Skin of body (tissue), 2 donors: ENCODE data around the gene NKX6-1. TPM values are rescaled to one million over a fixed set of nuclear protein-coding genes. Genes with fewer than 3 reads are reported as not detected.

Source experiments
- DNase-seq: peaks from one replicate; lab custom pipeline; 2025; lab: John Stamatoyannopoulos, UW
- total RNA-seq: library from RNA; depleted of rRNA; stranded (reverse); fragments of >200 nt; gene quantifications from one replicate; pipeline ENCODE4 v1.2.3, GENCODE V29; 2014

NKX6-1 gene
- total RNA-seq, 1 donor from 2014 or later: not detected

GRCh38 chr4:84498203-84498934 is 723 bp downstream of the NKX6-1 start:
- DNase-seq: no peak

DNA sequence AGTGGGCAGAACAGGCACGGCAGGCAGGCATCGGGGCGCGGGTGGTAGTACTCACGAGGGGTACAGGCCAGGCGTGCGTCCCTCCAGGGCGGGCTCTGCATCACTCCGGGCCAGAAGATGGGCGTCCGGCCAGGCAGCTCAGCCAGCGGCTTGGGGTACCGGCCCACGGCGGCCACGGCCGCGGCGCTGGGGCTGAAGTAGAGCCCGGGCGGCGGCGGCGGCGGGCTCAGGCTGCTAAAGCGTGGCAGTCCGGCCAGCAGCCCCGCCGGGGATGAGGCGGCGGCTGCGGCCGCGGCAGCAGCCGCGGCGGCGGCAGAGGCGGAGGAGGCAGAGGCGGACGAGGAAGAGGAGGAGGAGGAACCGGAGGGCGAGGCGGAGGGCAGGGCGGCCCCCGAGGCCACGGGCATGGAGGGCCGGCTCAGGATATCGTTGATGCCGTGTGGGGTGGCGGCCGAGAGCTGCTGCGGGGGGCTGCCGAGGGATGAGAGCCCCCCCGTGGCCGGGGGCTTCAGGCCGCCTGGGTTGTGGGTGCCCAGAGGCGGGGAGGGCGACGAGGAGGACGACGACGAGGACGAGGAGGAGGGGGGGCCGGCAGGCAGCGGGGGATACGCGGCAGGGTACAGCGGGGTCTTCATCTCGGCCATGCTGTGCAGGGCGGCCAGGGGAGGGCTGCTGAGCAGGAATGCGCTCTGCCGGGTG is 1.4 kb downstream of the NKX6-1 start:
- no peak for DNase-seq

GRCh38 chr4:84496706-84497503 is 2.2 kb downstream of the NKX6-1 start:
- no peak for DNase-seq

DNA sequence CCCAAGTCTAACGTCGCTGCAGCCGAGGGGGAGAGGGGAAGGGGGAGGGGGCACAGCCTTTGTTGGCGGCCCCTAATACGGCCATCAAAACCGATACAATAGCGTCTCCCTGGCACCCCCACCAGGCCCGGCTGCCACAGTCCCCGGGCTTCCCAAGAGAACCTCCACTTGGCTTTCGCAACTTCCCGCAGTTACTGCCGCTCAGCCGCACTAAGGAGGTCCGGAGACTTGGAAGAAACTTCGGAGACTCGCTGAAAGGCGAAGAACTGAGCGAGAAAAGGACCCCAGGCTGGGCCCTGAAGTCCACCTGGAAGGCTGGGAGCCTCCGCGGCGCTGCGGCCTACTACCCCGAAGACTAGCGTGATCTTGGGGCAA is 2.8 kb downstream of the NKX6-1 start:
- no peak for DNase-seq

DNA sequence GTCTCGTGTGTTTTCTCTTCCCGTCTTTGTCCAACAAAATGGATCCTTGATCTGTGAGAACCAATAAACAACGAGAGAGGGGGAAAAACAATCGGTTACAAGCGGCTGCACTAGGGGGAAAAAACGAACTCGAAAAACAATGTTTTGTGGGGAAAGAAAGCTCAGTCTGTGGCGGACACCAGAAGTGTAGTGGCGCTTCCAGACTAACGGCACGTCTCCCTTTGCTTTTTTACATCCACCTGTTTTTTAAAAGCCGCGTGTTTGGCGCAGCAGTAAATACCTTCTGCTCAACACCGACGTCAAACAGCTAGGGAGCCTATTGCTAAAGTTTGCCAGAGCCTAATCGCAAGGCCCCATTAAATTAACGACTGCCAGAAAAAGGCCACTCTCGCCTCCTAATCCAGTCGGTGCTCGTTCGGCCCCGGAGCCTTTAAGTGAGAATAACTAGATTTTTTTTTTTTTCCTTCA is 3.3 kb downstream of the NKX6-1 start:
- DNase-seq: no peak

DNA sequence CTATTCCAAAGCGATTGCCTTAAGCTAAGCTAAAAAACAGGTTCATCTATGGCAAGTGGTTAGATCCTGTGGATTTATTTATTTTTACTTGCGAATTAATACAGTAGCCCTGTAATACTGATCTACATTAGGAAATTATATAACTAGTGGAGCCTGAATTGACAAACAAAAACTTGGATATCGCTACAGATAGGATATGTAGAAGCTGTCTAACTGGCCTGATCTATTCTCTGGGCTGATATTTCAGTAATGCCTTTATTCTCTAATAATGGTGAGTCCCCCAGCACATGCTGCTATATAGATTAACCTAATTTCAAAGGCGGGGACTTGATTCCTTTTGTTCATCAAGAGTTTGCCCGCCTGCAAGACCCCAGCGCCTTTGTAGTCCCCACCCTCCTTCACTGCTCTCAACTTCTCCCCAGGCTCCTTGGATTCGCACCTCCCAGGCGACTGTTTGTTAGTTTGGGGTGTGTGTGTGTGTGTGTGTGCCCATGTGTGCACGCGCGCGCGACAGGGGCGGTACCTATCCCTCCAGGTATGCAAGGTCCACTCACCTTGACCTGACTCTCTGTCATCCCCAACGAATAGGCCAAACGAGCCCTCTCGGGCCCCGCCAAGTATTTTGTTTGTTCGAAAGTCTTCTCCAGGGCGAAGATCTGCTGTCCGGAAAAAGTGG is 3.8 kb downstream of the NKX6-1 start:
- DNase-seq: no peak

DNA sequence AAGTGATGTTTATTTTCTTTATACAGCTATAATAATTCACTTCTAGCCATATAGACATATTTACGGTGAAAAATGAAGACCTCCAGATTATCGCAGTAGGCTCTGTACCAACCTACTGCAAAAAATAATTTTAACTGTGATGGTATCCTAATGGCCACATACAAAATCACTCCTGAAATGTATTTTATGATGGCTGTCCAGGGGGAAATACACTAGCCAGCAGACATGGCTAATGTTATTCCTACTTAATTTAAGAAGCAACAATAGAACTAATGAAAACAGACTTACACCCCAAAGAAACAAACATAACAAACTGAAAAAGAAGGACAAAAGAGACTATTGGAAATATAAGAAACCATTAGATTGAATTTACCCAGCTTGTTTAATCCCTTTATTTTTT is 4.6 kb downstream of the NKX6-1 start:
- no peak for DNase-seq

- no peak for DNase-seq
Measured at GRCh38 chr4:84494076-84494475, 5.0 kb downstream of the NKX6-1 start.

DNA sequence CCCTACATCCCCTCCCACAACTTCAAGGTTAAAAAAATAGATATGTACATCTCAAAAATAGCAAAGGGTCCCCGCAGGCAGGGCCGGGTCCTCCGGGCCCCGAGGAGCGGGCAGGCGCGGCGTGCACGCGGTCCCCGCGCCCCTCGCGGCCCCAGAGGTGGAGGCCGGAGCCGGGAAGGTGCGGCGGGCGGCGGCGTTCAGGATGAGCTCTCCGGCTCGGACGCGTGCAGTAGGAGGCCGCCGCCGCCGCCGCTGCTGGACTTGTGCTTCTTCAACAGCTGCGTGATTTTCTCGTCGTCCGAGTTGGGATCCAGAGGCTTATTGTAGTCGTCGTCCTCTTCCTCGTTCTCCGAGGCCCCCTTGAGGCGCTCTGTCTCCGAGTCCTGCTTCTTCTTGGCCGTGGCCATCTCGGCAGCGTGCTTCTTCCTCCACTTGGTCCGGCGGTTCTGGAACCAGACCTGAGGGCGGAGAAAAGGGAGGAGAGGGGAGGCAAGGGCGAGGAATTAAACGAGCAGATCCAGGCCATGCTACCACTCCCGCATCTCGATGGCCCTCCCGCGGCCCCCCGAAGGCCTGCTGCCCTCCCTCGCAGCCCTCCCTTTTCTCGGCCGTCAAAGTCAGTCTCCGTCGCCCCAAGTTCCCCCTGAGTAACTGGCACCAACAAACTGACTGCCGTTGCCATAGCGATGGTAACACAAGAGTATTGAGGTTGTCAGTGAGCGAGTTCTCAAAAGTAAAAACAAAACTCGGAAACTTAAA is 5.8 kb downstream of the NKX6-1 start:
- no peak for DNase-seq

DNA sequence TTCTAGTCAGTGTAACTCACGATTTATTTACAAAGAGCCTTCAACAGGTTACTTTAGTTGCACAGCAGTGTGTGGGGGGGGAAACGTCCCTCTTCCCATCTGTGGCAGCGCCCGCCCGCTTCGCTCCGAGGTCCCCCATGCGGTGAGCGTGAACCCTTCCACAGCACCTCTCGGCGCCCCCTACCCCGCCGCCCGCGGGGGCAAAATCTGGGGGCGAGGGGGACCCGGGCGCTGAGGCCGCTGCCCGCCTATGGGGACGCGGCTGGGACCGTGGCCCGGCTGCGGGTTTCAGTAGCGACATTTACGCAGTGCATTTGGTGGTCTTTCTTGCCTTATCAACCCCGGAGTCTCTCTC is 6.4 kb downstream of the NKX6-1 start:
- no peak for DNase-seq

DNA sequence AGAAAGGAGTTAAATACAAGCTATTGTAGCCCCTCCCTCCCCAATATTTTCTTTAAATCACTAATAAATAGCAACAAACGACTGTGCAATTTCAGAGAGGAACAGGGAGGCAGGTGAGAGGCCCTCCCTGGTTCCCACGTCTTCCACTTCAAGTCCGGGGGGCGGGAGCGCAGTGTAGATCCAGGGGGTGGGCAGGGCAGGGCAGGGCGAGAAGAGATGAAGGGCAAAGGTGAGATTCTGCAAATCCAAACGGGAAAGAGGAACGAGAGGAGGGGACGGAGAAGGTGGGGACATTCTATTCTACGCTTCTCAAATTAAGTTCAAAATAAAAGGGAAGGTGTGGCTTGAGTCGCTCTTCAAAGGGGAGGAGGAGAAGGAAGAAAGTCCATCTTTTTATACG is 6.8 kb downstream of the NKX6-1 start:
- DNase-seq: no peak

DNA sequence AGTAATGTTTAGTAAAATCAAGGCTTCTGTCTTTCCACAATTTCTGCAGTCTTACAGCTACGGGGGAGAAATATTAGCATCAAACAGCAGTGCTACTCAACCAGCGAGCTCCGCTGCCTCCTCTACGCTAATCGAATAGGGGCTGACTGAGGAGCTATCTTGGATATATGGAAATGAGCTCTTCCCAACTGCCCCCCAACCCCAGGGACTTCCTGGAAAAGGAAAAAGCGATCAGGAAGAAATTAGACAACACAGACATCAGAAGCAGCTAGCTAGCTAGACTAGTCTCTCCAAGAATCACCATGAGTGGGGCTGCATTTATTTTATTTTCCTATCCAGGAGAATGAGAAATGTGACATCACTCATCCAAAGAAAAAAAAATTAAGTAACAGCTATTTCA is 7.6 kb downstream of the NKX6-1 start:
- DNase-seq: no peak

DNA sequence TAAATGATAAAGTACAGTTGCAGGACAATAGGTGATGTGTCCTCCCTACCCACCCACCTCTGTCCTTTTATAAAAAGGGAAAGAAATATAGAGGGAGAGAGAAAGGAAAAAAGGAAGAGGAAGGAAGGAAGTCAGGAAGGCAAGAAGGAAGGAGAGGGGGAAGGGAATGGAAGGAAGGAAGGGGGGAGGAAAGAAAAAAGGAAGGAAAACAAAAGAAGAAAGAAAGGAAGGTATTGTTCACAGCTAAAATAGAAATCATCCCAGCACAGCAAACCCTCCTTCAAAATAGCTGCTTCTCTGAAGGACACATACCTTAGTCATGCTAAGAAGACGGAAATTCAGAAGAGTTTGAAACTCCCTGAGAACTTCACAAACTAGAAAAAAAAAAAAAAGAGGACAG is 8.4 kb downstream of the NKX6-1 start:
- DNase-seq: no peak

- no peak for DNase-seq
Measured at GRCh38 chr4:84484236-84484635, 14.9 kb downstream of the NKX6-1 start.

GRCh38 chr4:84483688-84484087 is 15.4 kb downstream of the NKX6-1 start:
- no peak for DNase-seq

DNA sequence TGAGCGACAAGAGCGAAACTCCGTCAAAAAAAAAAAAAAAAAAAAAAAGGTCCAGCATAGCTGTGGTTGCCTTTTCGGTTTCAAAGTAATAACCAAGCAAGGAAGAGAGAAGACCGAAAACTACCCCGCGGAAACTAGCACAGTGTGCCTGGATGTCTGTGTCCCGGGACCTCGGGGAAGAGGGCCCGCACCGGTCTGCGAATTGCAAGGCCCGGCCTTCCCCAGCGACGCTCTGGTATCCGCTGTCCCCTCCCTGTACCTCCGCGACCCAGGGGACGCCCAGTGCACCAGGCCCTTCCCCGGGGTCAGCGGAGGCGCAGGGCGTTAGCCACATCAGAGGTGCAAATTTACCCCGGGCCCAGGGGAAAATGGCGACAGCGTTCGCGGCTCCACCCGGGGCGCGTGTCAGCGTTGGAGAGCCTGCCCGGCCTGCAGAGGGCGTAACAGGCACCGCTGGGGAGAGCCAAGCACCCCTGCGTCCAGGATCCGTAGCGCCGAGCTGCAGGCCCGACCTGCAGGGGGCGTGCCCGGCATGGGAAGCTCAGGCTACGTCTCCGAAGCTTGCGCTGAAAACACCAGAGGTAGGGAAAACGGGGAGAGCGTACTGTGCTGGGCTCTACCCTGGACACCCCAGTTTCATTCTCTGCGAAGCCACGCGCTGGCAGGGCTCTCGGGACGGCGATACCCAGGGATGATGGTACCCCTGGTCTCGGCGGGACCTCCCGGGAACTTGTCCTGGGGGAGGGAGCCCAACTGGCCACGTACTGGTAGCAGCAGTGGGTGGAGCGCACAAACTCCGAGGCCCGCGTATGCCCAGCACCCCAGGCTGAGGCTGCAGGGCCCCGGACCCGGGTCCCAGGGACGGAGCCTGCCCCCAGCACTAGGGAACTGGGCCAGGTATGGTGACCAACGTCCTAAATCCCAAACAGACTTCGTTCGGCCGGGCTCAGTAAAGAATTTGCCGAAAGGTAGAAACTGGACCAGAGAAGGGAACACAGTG is 16.2 kb downstream of the NKX6-1 start:
- no peak for DNase-seq

- no peak for DNase-seq
Measured at GRCh38 chr4:84481860-84482245, 17.2 kb downstream of the NKX6-1 start.

DNA sequence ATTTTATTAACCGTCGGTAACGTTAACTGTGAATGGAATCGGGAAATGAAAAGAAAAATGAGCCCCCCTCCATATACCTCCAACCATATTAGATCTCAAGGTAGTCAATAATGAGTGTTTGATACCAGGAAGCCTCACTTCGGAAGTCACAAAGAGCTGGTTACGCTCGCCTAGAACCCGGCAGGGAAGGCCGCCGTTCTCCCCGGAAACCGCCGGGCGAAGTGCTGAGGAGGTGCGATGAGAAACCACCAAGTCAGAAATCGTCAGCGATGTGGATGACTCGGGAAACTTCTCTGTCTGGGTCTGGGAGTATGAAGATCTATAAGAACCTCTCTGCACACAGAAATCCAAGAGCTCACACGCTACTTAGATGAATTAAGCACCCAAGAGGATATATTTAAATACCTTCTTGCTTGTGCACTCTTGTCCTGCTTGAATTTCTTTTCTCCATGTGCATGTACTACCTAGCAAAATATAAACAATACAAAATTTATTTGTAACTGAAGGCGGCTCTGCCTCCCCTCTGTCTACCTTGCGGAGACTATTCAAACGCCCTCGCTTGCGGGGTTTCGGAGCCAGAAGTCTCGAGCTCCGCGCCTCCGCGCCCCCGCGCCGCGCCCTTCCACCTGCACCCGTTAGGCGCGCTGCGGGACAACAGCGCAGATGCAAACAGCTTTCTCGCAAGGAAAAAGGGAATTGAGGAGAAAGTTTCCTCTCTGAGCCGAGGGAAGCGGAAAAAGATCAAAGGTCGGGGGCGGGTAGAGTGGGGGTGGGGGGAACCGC is 17.8 kb downstream of the NKX6-1 start:
- DNase-seq: no peak

DNA sequence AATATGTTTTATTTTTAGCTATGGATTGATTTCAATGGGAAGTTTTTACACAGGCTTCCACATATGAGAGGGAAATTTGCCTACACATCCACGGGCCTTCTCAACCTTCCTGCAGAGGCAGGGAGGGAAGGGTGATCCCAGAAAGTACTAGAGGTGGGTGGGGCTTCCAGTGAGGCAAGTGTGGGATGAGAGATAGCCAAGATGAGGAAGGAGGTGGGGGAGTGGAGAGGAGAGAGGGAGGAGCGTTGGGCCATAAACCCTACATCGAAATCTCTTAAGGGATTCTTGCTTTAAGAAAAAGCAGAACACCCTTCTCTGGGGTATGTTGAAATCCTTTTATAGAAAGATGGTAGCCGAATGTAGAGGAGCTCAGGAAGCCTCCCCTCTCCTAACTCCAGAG is 19.0 kb downstream of the NKX6-1 start:
- no peak for DNase-seq
